Brain microvascular endothelial cell (primary cell): Measurements from ENCODE around the gene UQCR11.

ENCODE experiments used
- DNase-seq: peaks from one replicate; pipeline ENCODE4 v3.0.0-alpha.2; 2020
- H3K27ac ChIP-seq: fragments of 250-450 bp; sonication (Bioruptor Pico); 2 replicates; pipeline ENCODE4 v1.5.1; 2020; ENCODE audit warnings: mild to moderate bottlenecking, moderate library complexity
- H3K27me3 ChIP-seq: fragments of 250-450 bp; sonication (Bioruptor Pico); replicated peaks from 2 replicates; pipeline ENCODE4 v1.5.1; 2020; ENCODE audit warnings: mild to moderate bottlenecking
- H3K36me3 ChIP-seq: fragments of 250-450 bp; sonication (Bioruptor Pico); replicated peaks from 2 replicates; pipeline ENCODE4 v1.5.1; 2020; ENCODE audit warnings: mild to moderate bottlenecking
- H3K4me3 ChIP-seq: 2 replicates; pipeline ENCODE4 v1.5.1; 2011; ENCODE audit warnings: low read depth, mild to moderate bottlenecking, control low read depth, low read length, moderate library complexity
- CTCF ChIP-seq: IDR thresholded peaks from 2 replicates; pipeline ENCODE4 v1.5.1; 2011; ENCODE audit warnings: low read depth, mild to moderate bottlenecking, moderate library complexity, low read length, control low read depth, inconsistent platforms; ENCODE audit errors: missing control alignments
- in situ Hi-C: cut with HindIII; loops from 2 replicates; pipeline ENCODE4 v1.10.0; 2017; ENCODE audit warnings: low sequenced_read_pairs, low pct_ligation_motif_present

The UQCR11 gene

GRCh38 chr19:1558552-1558951 is 46.7 kb downstream of the UQCR11 start:
- in situ Hi-C loops = no loop called here
- DNase-seq = no peak
- H3K4me3 ChIP-seq = no peak overlapping the region
- no peak for TF ChIP-seq CTCF
- peaks cover 8% of the 10 kb centered on the region for H3K36me3 ChIP-seq
- H3K27me3 ChIP-seq = no peaks in the 10 kb centered on the region
- H3K27ac ChIP-seq = no peak overlapping the region

- H3K36me3 ChIP-seq = peaks cover 8% of the 10 kb centered on the region
- no peak overlapping the region for H3K4me3 ChIP-seq
- TF ChIP-seq CTCF = no peak
- in situ Hi-C loops = no loop called here
- no peaks in the 10 kb centered on the region for H3K27me3 ChIP-seq
- no peak for DNase-seq
- H3K27ac ChIP-seq = no peak overlapping the region
Measured at GRCh38 chr19:1556390-1557070, 48.7 kb downstream of the UQCR11 start.

- Histone ChIP-seq H3K4me3 (no peak overlapping the region), H3K27me3 (no peaks in the 10 kb centered on the region), H3K27ac (no peak overlapping the region), H3K36me3 (peaks cover 8% of the 10 kb centered on the region)
- in situ Hi-C loops = no loop called here
- no peak for TF ChIP-seq CTCF
- no peak for DNase-seq
Measured at GRCh38 chr19:1555487-1556389, 49.5 kb downstream of the UQCR11 start.

GRCh38 chr19:1554968-1555367 is 50.3 kb downstream of the UQCR11 start:
- in situ Hi-C loops = no loop called here
- no peak overlapping the region for H3K4me3 ChIP-seq
- no peak for DNase-seq

GRCh38 chr19:1553415-1553814 is 51.8 kb downstream of the UQCR11 start:
- no peak for TF ChIP-seq CTCF
- H3K36me3 ChIP-seq = peaks cover 8% of the 10 kb centered on the region
- no peaks in the 10 kb centered on the region for H3K27me3 ChIP-seq
- H3K27ac ChIP-seq = no peak overlapping the region
- no peak overlapping the region for H3K4me3 ChIP-seq
- no peak for DNase-seq
- in situ Hi-C loops = no loop called here

More at GRCh38 chr19:1554968-1555367, 50.3 kb downstream of the UQCR11 start:
- Histone ChIP-seq H3K27me3 (no peaks in the 10 kb centered on the region), H3K27ac (no peak overlapping the region), H3K36me3 (peaks cover 8% of the 10 kb centered on the region)
- no peak for TF ChIP-seq CTCF
